Measurements from ENCODE around the gene CDH4. TPM values are rescaled to one million over a fixed set of nuclear protein-coding genes. Genes with fewer than 3 reads are reported as not detected.

The CDH4 gene
- total RNA-seq, 3 donors from 2014 or later (not counting 1 experiment from before 2014, with no cell fraction given): 0.18 TPM; not detected in 2

- no peak for TF ChIP-seq CTCF (IDR thresholded peaks at IDR 0.05)
- Histone ChIP-seq H3K9me3 (ENCODE audit: control insufficient read depth, insufficient read depth, low read length) (peaks cover 5% of the 10 kb centered on the region), H3K27me3 (ENCODE audit: control insufficient read depth, insufficient read depth, low read length) (no peaks in the 10 kb centered on the region), H3K4me1 (ENCODE audit: control insufficient read depth, insufficient read depth, low read length) (no peaks in the 10 kb centered on the region), H3K36me3 (ENCODE audit: control insufficient read depth, insufficient read depth, low read length) (no peaks in the 10 kb centered on the region), H3K27ac (ENCODE audit: low read length) (no peak overlapping the region), H3K4me3 (ENCODE audit: low read length) (no peak overlapping the region)
- H3K27me3 Mint-ChIP-seq (ENCODE audit: low read depth in 2 of 2): no peaks in the 10 kb centered on the region
- H3K4me1 Mint-ChIP-seq: no peaks in the 10 kb centered on the region
- WGBS (ENCODE audit: insufficient coverage): 78% methylated on average over 24 of the region's 25 CpGs
- no peaks in the 10 kb centered on the region for H3K9me3 Mint-ChIP-seq
- no peaks in the 10 kb centered on the region for H3K36me3 Mint-ChIP-seq
- ATAC-seq (no peak), DNase-seq (no peak)
- intact Hi-C loops (cut with micrococcal nuclease): no loop called here
- no peak overlapping the region for H3K4me3 Mint-ChIP-seq
- no peak overlapping the region for H3K27ac Mint-ChIP-seq
Measured at GRCh38 chr20:61816606-61817460, 564.8 kb downstream of the CDH4 start.

GRCh38 chr20:61817575-61817974, 565.5 kb downstream of the CDH4 start:
- H3K27ac Mint-ChIP-seq: no peak overlapping the region
- H3K27me3 Mint-ChIP-seq (ENCODE audit: low read depth in 2 of 2): no peaks in the 10 kb centered on the region
- no peak overlapping the region for H3K27ac ChIP-seq (ENCODE audit: low read length)
- no peak for DNase-seq
- no peaks in the 10 kb centered on the region for H3K4me1 ChIP-seq (ENCODE audit: control insufficient read depth, insufficient read depth, low read length)
- no peak for ATAC-seq
- H3K4me1 Mint-ChIP-seq: no peaks in the 10 kb centered on the region
- no peak for TF ChIP-seq CTCF (IDR thresholded peaks at IDR 0.05)
- peaks cover 8% of the 10 kb centered on the region for H3K9me3 ChIP-seq (ENCODE audit: control insufficient read depth, insufficient read depth, low read length)
- H3K36me3 ChIP-seq (ENCODE audit: control insufficient read depth, insufficient read depth, low read length): no peaks in the 10 kb centered on the region
- H3K9me3 Mint-ChIP-seq: no peaks in the 10 kb centered on the region
- no peaks in the 10 kb centered on the region for H3K27me3 ChIP-seq (ENCODE audit: control insufficient read depth, insufficient read depth, low read length)
- no peak overlapping the region for H3K4me3 ChIP-seq (ENCODE audit: low read length)
- 82% methylated on average over 13 of the region's 13 CpGs for WGBS (ENCODE audit: insufficient coverage)
- no peaks in the 10 kb centered on the region for H3K36me3 Mint-ChIP-seq
- intact Hi-C loops (cut with micrococcal nuclease): no loop called here
- no peak overlapping the region for H3K4me3 Mint-ChIP-seq

GRCh38 chr20:61818746-61819573, 566.9 kb downstream of the CDH4 start:
- DNase-seq: no peak
- Mint-ChIP-seq H3K27me3 (ENCODE audit: low read depth in 2 of 2) (no peaks in the 10 kb centered on the region), H3K4me1 (no peaks in the 10 kb centered on the region), H3K36me3 (no peaks in the 10 kb centered on the region), H3K4me3 (no peak overlapping the region), H3K27ac (no peak overlapping the region), H3K9me3 (peaks cover 4% of the 10 kb centered on the region in 2 donors)
- Histone ChIP-seq H3K4me3 (ENCODE audit: low read length) (no peak overlapping the region), H3K36me3 (ENCODE audit: control insufficient read depth, insufficient read depth, low read length) (no peaks in the 10 kb centered on the region), H3K9me3 (ENCODE audit: control insufficient read depth, insufficient read depth, low read length) (peaks cover 9% of the 10 kb centered on the region), H3K27me3 (ENCODE audit: control insufficient read depth, insufficient read depth, low read length) (no peaks in the 10 kb centered on the region), H3K27ac (ENCODE audit: low read length) (no peak overlapping the region), H3K4me1 (ENCODE audit: control insufficient read depth, insufficient read depth, low read length) (no peaks in the 10 kb centered on the region)
- intact Hi-C loops (cut with micrococcal nuclease): no loop called here
- ATAC-seq: no peak
- 91% methylated on average over 32 of the region's 32 CpGs for WGBS (ENCODE audit: insufficient coverage)
- no peak for TF ChIP-seq CTCF (IDR thresholded peaks at IDR 0.05)
